SIG-M5 treated with dmso at 0.1 percent for 504 hours (cell line): ENCODE data around the gene SH3BGR.
"Not testable (repeated sequence)": the region's sequence is repeated elsewhere in the genome, so short reads cannot be mapped to it uniquely, and the experiment has no call there.

ENCODE experiments used
- DNase-seq: peaks from one replicate; lab custom pipeline; 2025; ENCODE audit not compliant: unreplicated experiment; lab: John Stamatoyannopoulos, UW

SH3BGR gene

DNA sequence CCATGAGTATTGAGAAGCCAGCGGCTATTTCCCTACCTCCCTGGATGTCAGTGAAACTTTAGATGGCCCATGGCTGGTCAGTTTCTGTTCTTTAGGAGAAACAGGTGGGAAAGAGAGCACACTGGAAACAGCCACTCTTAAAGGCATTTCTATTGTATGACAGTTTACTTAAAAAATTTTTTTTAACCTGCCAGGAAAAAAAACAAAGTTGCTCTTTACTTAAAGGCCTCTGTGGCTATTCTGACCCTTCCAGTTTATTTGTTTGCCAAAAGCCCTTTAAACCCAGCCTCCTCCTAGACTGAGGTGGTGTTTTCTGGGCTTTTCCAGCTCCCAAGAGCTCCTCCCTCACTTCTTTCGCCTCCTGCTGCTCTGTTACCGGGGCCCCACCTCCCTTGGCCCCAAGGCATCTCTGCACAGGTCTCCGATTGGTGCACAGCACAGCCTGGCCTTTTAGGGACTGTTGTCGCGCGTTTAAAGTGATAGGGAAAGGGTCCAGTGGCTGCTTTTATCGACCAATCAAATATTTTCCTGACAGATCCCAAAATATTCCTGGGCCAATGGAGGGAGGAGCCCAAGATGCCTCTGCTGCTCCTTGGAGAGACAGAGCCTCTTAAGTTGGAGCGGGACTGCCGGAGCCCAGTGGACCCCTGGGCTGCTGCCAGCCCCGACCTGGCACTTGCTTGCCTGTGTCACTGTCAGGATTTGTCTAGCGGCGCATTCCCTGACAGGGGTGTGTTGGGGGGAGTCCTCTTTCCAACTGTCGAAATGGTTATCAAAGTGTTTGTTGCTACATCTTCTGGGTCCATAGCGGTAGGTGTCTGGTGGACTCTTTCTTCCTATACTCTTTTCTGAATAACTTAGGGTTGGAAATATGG lies at the start of gene SH3BGR:
TSS of gene SH3BGR (plus strand) at position 639 of the 875 bp plus-strand sequence. CDS start at position 766, 127 bp downstream.
- DNase-seq, result peak; percentile 11

GRCh38 chr21:39406065-39406464 lies 45.7 kb upstream of the SH3BGR start:
- DNase-seq, result no peak

GRCh38 chr21:39419204-39419603 lies 32.6 kb upstream of the SH3BGR start:
- not testable (repeated sequence) for DNase-seq

DNA sequence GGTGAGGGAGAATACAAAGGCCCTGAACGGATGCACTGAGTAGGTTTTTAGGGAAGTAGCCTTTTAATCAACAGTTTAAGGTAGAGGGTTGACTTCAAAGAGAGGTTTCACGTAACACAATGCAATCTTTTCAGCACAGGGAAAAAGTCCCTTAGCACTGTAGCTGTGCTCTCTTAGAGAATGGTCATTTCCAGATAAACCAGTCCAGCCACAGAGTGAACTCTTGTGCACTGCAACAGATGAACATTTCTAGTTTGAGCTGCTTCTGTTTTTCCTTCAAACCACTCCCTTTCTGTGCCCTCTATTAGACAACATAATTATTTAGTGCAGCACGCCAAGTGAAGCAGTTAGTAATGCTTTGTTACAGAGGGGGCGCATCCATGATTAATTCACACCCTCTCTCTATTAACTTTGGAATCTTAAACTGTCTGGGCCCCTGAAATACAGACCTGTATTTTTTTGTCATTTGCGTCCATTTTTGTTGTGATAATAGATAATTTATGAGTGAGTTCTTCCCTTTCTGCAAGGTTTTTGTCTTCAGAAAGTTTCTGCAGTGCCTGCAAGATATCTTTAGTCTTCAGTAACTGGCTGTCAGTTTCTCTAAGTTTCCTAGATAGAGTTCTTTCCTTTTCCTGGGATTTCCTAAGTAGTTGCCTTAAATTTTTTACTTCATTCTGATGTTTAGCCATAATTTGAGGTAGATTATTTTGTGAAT lies 29.1 kb upstream of the SH3BGR start:
- peak; percentile 17 for DNase-seq

- DNase-seq, result no peak
Measured at GRCh38 chr21:39429445-39429844, 22.3 kb upstream of the SH3BGR start.

DNA sequence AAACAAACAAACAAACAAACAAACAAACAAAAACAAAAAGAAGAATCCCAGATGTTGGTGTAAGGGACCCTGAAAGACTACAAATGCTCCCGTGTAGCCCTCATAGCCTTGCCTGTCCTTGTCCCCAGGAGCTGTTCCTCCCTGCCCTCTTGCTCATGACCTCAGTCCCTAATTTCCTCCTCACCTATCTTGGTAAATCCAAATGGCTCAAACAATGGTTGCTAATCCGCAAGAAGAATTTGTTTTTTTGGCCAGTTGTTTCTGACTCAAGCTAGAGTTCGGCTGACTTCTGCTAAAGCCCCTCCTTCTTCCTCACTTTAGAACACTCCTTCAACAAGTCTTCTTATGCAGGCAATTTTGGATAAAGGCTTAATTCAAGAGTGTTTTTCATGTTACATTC lies 21.8 kb upstream of the SH3BGR start:
- DNase-seq, result no peak

GRCh38 chr21:39430457-39430856 lies 21.3 kb upstream of the SH3BGR start:
- DNase-seq, result no peak

GRCh38 chr21:39430954-39431353 lies 20.8 kb upstream of the SH3BGR start:
- DNase-seq, result no peak

DNA sequence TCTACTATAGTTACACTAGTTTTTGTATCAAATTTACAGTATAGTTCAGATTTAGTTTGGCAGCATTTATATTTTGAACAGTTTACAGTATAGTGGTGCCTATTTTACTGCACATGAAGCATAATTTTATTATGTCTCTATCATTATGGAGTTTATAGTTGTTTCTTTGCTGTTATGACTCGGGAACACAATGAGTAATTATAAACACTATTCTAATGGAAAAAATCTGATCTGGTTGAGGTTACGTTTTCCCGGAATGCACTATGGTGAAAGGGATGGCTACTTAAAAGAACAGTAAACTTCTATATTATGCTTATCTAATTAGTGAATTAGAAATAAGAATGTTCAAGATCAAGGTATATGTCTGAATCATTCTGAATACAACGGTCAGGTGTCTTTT lies 16.8 kb upstream of the SH3BGR start:
- DNase-seq, result no peak

DNA sequence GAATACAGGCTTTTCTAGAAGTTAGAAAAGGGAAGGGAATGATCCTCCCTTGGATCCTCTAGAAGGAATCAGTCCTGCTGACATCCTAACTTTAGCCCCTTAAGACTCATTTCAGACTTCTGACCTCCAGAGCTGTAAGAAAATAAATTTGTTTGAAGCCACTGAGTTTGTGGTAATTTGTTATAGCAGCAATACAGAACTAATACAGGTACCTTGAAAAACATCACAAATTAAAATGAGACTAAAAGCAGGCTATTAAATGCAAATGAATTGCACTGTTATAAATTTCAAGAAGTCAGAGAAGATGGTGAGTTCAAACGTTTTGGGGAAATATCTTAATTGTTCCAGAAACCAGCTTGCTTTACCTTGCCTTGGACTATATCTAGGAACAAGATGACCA lies 12.5 kb upstream of the SH3BGR start:
- DNase-seq, result no peak

DNA sequence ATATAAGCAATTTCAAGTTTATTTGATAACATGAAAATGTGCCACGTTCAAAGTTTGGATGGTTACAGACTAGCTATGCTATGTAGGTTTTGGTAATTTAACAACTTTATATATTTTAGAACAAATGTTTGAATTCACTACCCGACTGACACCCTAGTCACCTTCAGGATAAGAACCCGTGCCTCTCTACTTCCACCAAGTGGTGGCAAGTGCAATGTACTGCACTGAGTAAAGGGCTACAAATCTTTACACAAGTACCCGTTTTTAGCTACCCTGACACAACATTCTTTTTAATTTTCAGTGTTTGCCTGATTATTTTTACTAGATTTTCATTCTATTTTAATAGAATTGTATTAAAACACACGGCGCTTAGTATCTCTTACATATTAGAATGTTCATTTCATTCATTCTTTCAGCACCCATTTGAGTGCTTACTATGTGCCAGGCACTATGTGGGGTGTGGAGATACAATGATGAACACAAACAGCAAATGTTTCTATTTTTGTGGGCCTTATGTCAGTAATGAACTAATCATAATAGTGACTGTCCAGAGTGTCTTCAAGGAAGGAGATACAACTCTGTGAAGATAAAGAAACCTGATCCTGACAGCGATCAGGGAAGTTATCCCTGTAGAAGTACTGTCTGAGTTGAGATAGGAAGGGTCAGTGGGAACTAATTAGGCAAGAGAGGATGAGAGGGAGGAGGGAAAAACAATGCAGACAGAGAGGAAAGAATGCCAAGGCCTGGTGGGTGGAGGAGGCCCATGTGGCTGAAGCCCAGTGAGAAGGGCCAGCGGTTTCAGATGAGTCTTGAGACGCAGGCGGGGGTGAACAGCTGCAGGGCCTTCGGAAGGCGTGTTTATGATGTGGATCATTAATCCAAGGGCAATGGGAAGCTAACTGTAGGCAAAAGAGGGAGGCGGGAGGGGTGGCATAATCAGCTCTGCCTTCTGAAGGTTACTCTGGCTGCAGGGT lies 10.0 kb upstream of the SH3BGR start:
- peak; percentile 74 for DNase-seq

- DNase-seq, result no peak
Measured at GRCh38 chr21:39444421-39445180, 7.2 kb upstream of the SH3BGR start.

DNA sequence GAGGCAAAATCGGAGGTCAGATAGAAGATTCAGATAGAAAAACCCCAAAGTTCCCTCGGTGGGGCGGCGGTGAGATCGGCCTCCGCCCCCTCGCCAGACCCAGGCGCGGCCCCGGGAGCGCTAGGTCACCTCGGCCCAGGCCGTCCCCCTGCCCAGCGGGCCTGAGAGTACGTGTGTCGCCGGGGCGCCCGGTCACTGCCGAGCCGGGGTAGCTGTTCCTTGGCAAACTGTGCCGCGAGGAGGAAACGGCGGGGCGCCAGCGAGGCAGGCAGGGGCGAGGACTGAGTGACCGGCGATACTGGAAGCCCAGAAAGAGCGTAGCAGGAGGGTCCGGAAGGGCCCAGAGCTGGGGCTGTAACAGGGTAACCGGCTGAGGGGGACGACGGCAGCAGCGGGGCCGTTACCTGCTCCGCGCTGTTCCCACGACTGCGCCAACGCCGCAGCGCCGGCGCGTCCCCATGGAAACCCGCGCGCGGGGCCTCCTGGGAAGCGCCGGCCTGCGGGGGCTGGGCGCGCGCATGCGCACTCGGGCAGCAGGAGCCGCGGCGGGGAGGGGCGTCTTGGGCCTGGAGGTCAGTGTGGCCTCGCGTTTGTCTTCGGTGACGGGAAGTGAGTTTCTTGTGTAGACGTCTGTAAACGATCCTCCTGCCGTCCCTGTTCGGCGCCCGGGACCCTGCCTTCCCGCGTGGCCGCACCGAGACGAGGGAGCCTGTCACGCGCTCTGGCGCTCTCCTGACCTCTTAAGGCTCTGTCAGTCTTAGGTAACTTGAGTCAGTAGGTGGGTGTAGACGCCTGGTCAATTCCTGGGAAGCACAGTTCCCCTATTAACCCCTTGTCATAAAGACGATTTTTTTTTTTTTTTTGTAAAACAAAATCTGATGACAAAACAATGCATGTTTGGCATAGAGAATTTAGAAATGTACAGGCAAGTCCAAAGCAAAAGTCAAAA lies 6.2 kb upstream of the SH3BGR start, which contains the start of gene LCA5L:
TSS of gene LCA5L (minus strand) at position 458 of the 949 bp plus-strand sequence. CDS start 17,285 bp downstream, outside the sequence.
- DNase-seq, result peak; percentile 89

DNA sequence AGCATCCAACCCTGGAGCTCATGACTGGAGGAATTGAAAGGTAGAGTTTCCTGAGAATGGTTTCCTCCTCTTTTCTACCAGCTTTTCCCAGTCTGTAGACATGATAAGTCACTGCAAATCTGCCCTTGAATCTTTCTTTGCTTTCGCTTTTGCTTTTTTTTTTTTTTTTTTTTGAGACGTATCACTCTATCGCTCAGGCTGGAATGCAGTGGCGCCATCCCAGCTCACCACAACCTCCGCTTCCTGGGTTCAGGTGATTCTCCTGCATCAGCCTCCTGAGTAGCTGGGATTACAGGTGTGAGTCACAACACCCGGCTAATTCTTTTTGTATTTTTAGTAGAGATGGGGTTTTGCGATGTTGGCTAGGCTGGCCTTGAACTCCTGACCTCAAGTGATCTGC lies 4.5 kb upstream of the SH3BGR start:
- no peak for DNase-seq

DNA sequence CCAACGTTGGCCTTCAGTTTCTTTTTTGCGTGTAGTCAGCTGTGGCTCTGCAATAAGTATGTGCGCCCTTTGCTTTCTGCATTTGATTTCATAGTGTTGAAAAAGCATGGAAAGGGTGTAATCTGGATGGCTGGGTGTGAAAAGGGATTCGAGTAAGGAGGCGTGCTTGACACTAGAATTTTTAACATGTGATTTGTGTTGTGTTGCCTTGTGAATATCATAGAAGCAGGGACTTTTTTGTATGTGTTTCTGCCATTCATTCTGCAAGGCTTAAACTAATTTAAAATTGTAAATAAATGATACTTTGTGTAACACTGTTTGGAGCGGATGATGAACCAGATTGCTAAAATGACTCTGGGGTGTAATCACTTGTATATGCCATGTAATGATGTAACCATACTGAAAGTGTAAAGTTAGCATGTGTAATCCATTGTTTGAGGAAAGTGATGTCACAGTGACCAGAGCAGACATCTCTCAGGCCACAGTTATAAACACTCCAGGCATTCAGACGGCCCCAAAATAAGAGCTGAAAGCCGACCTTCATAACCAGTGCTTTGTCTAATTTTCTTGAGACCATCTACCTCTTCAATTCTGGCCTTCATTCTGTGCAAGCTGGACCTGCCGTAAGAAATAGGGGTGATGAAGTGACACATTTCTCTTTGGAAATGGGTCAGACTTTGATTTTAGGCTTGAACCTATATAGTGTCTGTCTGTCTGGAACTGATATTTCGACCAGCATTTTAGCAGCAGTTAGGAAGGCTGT lies 618 bp downstream of the SH3BGR start:
- DNase-seq, result no peak

DNA sequence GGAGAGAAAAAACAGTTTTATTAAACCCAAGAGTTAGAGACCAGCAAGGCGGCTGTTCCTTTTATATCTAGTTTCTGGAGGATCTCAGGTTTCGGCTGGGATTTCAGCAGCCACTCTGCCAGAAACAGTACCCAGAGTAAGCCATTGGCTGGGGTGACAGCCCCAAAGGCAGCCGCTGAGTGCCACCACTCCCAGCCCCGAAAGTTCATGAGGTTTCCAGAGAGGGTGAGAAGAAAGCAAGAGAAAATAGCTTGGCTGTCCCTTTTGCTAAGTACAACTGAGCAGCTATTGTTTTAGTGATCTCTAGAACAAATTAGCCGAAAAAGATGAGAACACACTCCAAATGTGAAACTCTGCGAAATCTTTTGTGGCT lies 1.2 kb downstream of the SH3BGR start:
- DNase-seq, result no peak

GRCh38 chr21:39453571-39454179 lies 1.9 kb downstream of the SH3BGR start:
- no peak for DNase-seq
